Mesenchymal stem cell (in vitro differentiated cells and primary cell): ENCODE measurements around the gene SEC14L5.
A peak's percentile ranks its signal among the peaks of the same experiment; 100 is the strongest.

Experiments used
- DNase-seq: peaks from one replicate; pipeline ENCODE4 v3.0.0-alpha.2; 2013
- H2AFZ ChIP-seq: one replicate; pipeline ENCODE4 v1.6.1; 2013; ENCODE audit warnings: low read depth, mild to moderate bottlenecking, control low read depth, inconsistent platforms, low read length, moderate library complexity
- H2AK5ac ChIP-seq: 2 replicates; pipeline ENCODE4 v1.6.1; 2013; ENCODE audit warnings: low read length, moderate library complexity, mild to moderate bottlenecking, inconsistent platforms; ENCODE audit not compliant: severe bottlenecking
- H2BK120ac ChIP-seq: one replicate; pipeline ENCODE4 v1.6.1; 2013; ENCODE audit warnings: low read depth, mild to moderate bottlenecking, inconsistent platforms, low read length, moderate library complexity
- H2BK12ac ChIP-seq, 2 experiments: one replicate each; pipeline ENCODE4 v1.6.1; 2013; ENCODE audit warnings: inconsistent platforms in 2 of 2, low read length in 2 of 2, mild to moderate bottlenecking in 2 of 2, moderate library complexity in 2 of 2, control low read depth in 1 of 2
- H2BK15ac ChIP-seq: one replicate; pipeline ENCODE4 v1.6.1; 2013; ENCODE audit warnings: mild to moderate bottlenecking, low read depth, inconsistent platforms; ENCODE audit not compliant: poor library complexity, severe bottlenecking
- H2BK5ac ChIP-seq: 2 replicates; pipeline ENCODE4 v1.6.1; 2013; ENCODE audit warnings: low read depth, mild to moderate bottlenecking, low read length, control low read depth, inconsistent platforms; ENCODE audit not compliant: poor library complexity, severe bottlenecking
- H3K14ac ChIP-seq, 2 experiments: one replicate each; pipeline ENCODE4 v1.6.1; 2013; ENCODE audit warnings: inconsistent platforms in 2 of 2, low read length in 2 of 2, control low read depth in 1 of 2, mild to moderate bottlenecking in 1 of 2, moderate library complexity in 1 of 2
- H3K18ac ChIP-seq, 2 experiments: one replicate each; pipeline ENCODE4 v1.6.1; 2013; ENCODE audit warnings: inconsistent platforms in 2 of 2, low read length in 2 of 2, control low read depth in 1 of 2, low read depth in 1 of 2, mild to moderate bottlenecking in 1 of 2
- H3K23ac ChIP-seq, 2 experiments: one replicate each; pipeline ENCODE4 v1.6.1; 2013; ENCODE audit warnings: inconsistent platforms in 2 of 2, low read length in 2 of 2, mild to moderate bottlenecking in 2 of 2, moderate library complexity in 2 of 2, control low read depth in 1 of 2
- H3K27ac ChIP-seq: 2 replicates; pipeline ENCODE4 v1.5.1; 2013; ENCODE audit warnings: mild to moderate bottlenecking, moderate library complexity, low read length, control low read depth, inconsistent platforms; ENCODE audit not compliant: poor library complexity, severe bottlenecking
- H3K27me3 ChIP-seq, 2 experiments: 2 replicates each; pipeline versions ENCODE4 v1.6.1 to v1.7.0; 2013; ENCODE audit warnings: low read length in 2 of 2, mild to moderate bottlenecking in 2 of 2, moderate library complexity in 2 of 2, control low read depth in 1 of 2, inconsistent platforms in 1 of 2; ENCODE audit not compliant: control insufficient read depth in 1 of 2, insufficient read depth in 1 of 2
- H3K36me3 ChIP-seq, 2 experiments: 2 replicates each; pipeline versions ENCODE4 v1.6.1 to v1.7.0; 2013; ENCODE audit warnings: low read length in 2 of 2, control low read depth in 1 of 2, inconsistent platforms in 1 of 2, low read depth in 1 of 2, mild to moderate bottlenecking in 1 of 2; ENCODE audit not compliant: insufficient read depth in 2 of 2, control insufficient read depth in 1 of 2
- H3K4ac ChIP-seq, 2 experiments: one replicate each; pipeline ENCODE4 v1.6.1; 2013; ENCODE audit warnings: inconsistent platforms in 2 of 2, low read length in 2 of 2, mild to moderate bottlenecking in 2 of 2, moderate library complexity in 2 of 2, control low read depth in 1 of 2, low read depth in 1 of 2
- H3K4me1 ChIP-seq: 2 replicates; pipeline ENCODE4 v1.6.1; 2013; ENCODE audit warnings: low read depth, low read length, control low read depth; ENCODE audit not compliant: control insufficient read depth, insufficient read depth
- H3K4me2 ChIP-seq: 2 replicates; pipeline ENCODE4 v1.6.1; 2013; ENCODE audit warnings: low read length, mild to moderate bottlenecking, inconsistent platforms; ENCODE audit not compliant: poor library complexity, severe bottlenecking
- H3K4me3 ChIP-seq, 2 experiments: 2 replicates each; pipeline versions ENCODE4 v1.5.1 to v1.7.0; 2013; ENCODE audit warnings: low read length in 2 of 2, mild to moderate bottlenecking in 2 of 2, control low read depth in 1 of 2, low read depth in 1 of 2; ENCODE audit not compliant: insufficient read depth in 1 of 2
- H3K79me1 ChIP-seq: replicated peaks from 2 replicates; pipeline ENCODE4 v1.6.1; 2013; ENCODE audit warnings: mild to moderate bottlenecking, control low read depth, low read length, inconsistent platforms; ENCODE audit not compliant: poor library complexity, severe bottlenecking
- H3K9ac ChIP-seq: 2 replicates; pipeline ENCODE4 v1.7.0; 2013; ENCODE audit warnings: mild to moderate bottlenecking, low read length, moderate library complexity
- H3K9me3 ChIP-seq: 2 replicates; pipeline ENCODE4 v1.7.0; 2013; ENCODE audit warnings: mild to moderate bottlenecking, low read length; ENCODE audit not compliant: control insufficient read depth
- H4K8ac ChIP-seq: one replicate; pipeline ENCODE4 v1.6.1; 2013; ENCODE audit warnings: inconsistent platforms, mild to moderate bottlenecking, low read length, moderate library complexity
- H4K91ac ChIP-seq: one replicate; pipeline ENCODE4 v1.6.1; 2013; ENCODE audit warnings: mild to moderate bottlenecking, low read length, inconsistent platforms
- WGBS: methylation state at CpG from one replicate; pipeline ENCODE4 v1.1.7; 2013; ENCODE audit warnings: mixed read lengths; 5-methylcytosine and 5-hydroxymethylcytosine counted together

Gene SEC14L5

GRCh38 chr16:5064915-5065314 is 106.8 kb downstream of the SEC14L5 start:
- Histone ChIP-seq H3K27ac (no peak overlapping the region), H4K91ac (no peak overlapping the region), H3K9me3 (no peaks in the 10 kb centered on the region), H3K79me1 (no peaks in the 10 kb centered on the region), H2AFZ (no peak overlapping the region), H3K9ac (no peak overlapping the region), H2BK120ac (no peak overlapping the region), H2BK15ac (no peak overlapping the region), H3K4me2 (no peak overlapping the region), H2AK5ac (no peak overlapping the region), H3K27me3 (peaks cover 38 to 41% of the 10 kb centered on the region in 2 experiments), H3K23ac (no peak overlapping the region), H2BK12ac (no peak overlapping the region), H3K4ac (no peak overlapping the region), H4K8ac (no peak overlapping the region), H3K36me3 (no peaks in the 10 kb centered on the region), H2BK5ac (no peak overlapping the region), H3K4me1 (peaks cover 2% of the 10 kb centered on the region), H3K18ac (no peak overlapping the region), H3K4me3 (no peak overlapping the region), H3K14ac (no peak overlapping the region)
- DNase-seq, result no peak
- 86% methylated on average over 7 of the region's 7 CpGs for WGBS

DNA sequence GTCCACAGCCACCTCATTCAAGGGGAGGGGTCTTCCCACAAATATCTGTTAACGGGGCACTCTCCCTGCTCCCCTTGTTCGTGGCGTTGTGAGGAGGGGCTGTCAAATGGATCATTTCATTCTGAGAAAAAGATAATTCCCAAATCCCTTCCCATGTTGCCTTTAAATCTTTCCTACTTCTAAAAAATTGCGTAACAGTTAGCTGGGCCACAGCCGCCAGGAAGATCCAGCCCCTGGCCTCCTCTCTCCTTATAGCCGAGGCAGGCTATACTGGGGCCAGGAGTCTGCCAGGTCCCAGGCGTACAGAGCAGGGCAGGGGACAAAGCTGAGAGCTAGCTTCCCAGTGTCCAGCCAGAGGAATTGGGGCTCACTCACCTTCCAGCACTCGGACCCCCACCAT is 107.2 kb downstream of the SEC14L5 start:
- no peak overlapping the region for H2AK5ac ChIP-seq
- H2BK5ac ChIP-seq, result no peak overlapping the region
- no peak overlapping the region for H3K23ac ChIP-seq
- no peak overlapping the region for H2BK120ac ChIP-seq
- no peak overlapping the region for H3K18ac ChIP-seq
- H3K9ac ChIP-seq, result peak overlapping the region; percentile 42
- H2AFZ ChIP-seq, result no peak overlapping the region
- H3K4me3 ChIP-seq, result no peak overlapping the region
- H2BK15ac ChIP-seq, result no peak overlapping the region
- no peak overlapping the region for H3K14ac ChIP-seq
- peaks cover 38 to 41% of the 10 kb centered on the region in 2 experiments for H3K27me3 ChIP-seq
- no peak overlapping the region for H3K27ac ChIP-seq
- no peak for DNase-seq
- no peak overlapping the region for H4K91ac ChIP-seq
- H3K36me3 ChIP-seq, result no peaks in the 10 kb centered on the region
- H3K4me1 ChIP-seq, result peaks cover 2% of the 10 kb centered on the region
- no peak overlapping the region for H3K4ac ChIP-seq
- no peaks in the 10 kb centered on the region for H3K79me1 ChIP-seq
- WGBS, result 72% methylated on average over 8 of the region's 8 CpGs
- no peaks in the 10 kb centered on the region for H3K9me3 ChIP-seq
- H2BK12ac ChIP-seq, result no peak overlapping the region
- no peak overlapping the region for H4K8ac ChIP-seq
- no peak overlapping the region for H3K4me2 ChIP-seq

GRCh38 chr16:5065813-5066212 is 107.7 kb downstream of the SEC14L5 start, which contains the start of gene C16orf89:
TSS of gene C16orf89 (minus strand) at chr16:5065956. CDS start at chr16:5065908, 48 bp downstream.
- Histone ChIP-seq H3K4ac (no peak within 1 kb of the TSS), H3K36me3 (no peaks in the 10 kb centered on the region), H4K91ac (no peak within 1 kb of the TSS), H3K4me1 (peaks cover 2% of the 10 kb centered on the region), H3K9me3 (no peaks in the 10 kb centered on the region), H2BK5ac (no peak within 1 kb of the TSS), H2BK12ac (no peak within 1 kb of the TSS), H4K8ac (no peak within 1 kb of the TSS), H3K79me1 (no peaks in the 10 kb centered on the region), H2BK15ac (peak within 1 kb of the TSS; percentile 86), H3K4me3 (no peak within 1 kb of the TSS), H3K18ac (no peak within 1 kb of the TSS), H2BK120ac (no peak within 1 kb of the TSS), H3K4me2 (no peak within 1 kb of the TSS), H2AFZ (no peak within 1 kb of the TSS), H3K9ac (peak within 1 kb of the TSS; percentile 42), H3K27me3 (peaks cover 38 to 41% of the 10 kb centered on the region in 2 experiments), H3K14ac (no peak within 1 kb of the TSS), H3K27ac (no peak within 1 kb of the TSS), H3K23ac (no peak within 1 kb of the TSS), H2AK5ac (no peak within 1 kb of the TSS)
- no peak for DNase-seq
- WGBS, result 71% methylated on average over 9 of the region's 10 CpGs

DNA sequence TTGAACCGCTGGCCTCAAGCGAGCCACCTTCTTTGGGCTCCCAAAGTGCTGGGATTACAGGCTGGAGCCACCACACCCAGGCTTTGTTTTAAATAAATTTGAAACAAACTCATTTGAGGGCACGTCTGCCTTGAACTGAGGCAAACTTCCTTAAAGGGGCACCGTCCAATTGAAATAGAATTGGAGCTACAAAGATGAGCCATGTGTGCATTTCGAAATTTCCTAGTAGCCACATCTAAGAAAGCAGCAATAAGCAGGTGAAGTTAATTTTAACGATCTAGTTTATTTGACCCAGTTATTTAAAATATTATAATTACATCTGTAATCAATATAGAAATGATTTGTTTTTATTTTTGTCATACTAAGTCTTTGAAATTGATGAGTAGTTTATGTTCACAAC is 108.4 kb downstream of the SEC14L5 start:
- no peak overlapping the region for H2BK15ac ChIP-seq
- H2BK5ac ChIP-seq, result no peak overlapping the region
- H3K79me1 ChIP-seq, result peaks cover 2% of the 10 kb centered on the region
- peaks cover 38 to 41% of the 10 kb centered on the region in 2 experiments for H3K27me3 ChIP-seq
- H2AK5ac ChIP-seq, result no peak overlapping the region
- no peak overlapping the region for H3K9ac ChIP-seq
- H4K91ac ChIP-seq, result no peak overlapping the region
- no peak overlapping the region for H2BK12ac ChIP-seq
- H3K9me3 ChIP-seq, result no peaks in the 10 kb centered on the region
- no peak overlapping the region for H3K4ac ChIP-seq
- no peak overlapping the region for H4K8ac ChIP-seq
- no peak overlapping the region for H3K27ac ChIP-seq
- no peaks in the 10 kb centered on the region for H3K36me3 ChIP-seq
- H3K23ac ChIP-seq, result no peak overlapping the region
- 75% methylated on average over 5 of the region's 6 CpGs for WGBS
- H3K4me3 ChIP-seq, result no peak overlapping the region
- no peak overlapping the region for H3K18ac ChIP-seq
- no peak for DNase-seq
- H3K4me2 ChIP-seq, result no peak overlapping the region
- no peak overlapping the region for H3K14ac ChIP-seq
- peaks cover 3% of the 10 kb centered on the region for H3K4me1 ChIP-seq
- H2AFZ ChIP-seq, result no peak overlapping the region
- no peak overlapping the region for H2BK120ac ChIP-seq
